ENCODE measurements around the gene C4orf33.
A peak's percentile ranks its signal among the peaks of the same experiment; 100 is the strongest.
"Not testable (repeated sequence)": the region's sequence is repeated elsewhere in the genome, so short reads cannot be mapped to it uniquely, and the experiment has no call there.

C4orf33 gene

GRCh38 chr4:129095811-129096454 lies at the start of gene C4orf33:
Gene C4orf33 (plus strand): TSS chr4:129096152. CDS start chr4:129102611, 6,459 bp downstream.
- peak; percentile 70 for DNase-seq (ENCODE audit: low spot score)
- in situ Hi-C loops (cut with MboI; ENCODE audit: low pct_unique_long_range_greater_than_20kb, low sequenced_read_pairs, unreplicated experiment): no loop called here
- no peak for TF ChIP-seq CTCF (IDR thresholded peaks at IDR 0.05; ENCODE audit: extremely low read depth, insufficient read depth, missing control alignments)

GRCh38 chr4:129059028-129059427 lies 36.9 kb upstream of the C4orf33 start:
- no peak for DNase-seq (ENCODE audit: low spot score)
- no peak for TF ChIP-seq CTCF (IDR thresholded peaks at IDR 0.05; ENCODE audit: extremely low read depth, insufficient read depth, missing control alignments)
- in situ Hi-C loops (cut with MboI; ENCODE audit: low pct_unique_long_range_greater_than_20kb, low sequenced_read_pairs, unreplicated experiment): no loop called here

GRCh38 chr4:129062580-129062979 lies 33.4 kb upstream of the C4orf33 start:
- TF ChIP-seq CTCF (IDR thresholded peaks at IDR 0.05; ENCODE audit: extremely low read depth, insufficient read depth, missing control alignments): no peak
- DNase-seq (ENCODE audit: low spot score): no peak
- in situ Hi-C loops (cut with MboI; ENCODE audit: low pct_unique_long_range_greater_than_20kb, low sequenced_read_pairs, unreplicated experiment): no loop called here

- in situ Hi-C loops (cut with MboI; ENCODE audit: low pct_unique_long_range_greater_than_20kb, low sequenced_read_pairs, unreplicated experiment): no loop called here
- DNase-seq (ENCODE audit: low spot score): no peak
- TF ChIP-seq CTCF (IDR thresholded peaks at IDR 0.05; ENCODE audit: extremely low read depth, insufficient read depth, missing control alignments): no peak
Measured at GRCh38 chr4:129063640-129064039, 32.3 kb upstream of the C4orf33 start.

- DNase-seq (ENCODE audit: low spot score): no peak
- no peak for TF ChIP-seq CTCF (IDR thresholded peaks at IDR 0.05; ENCODE audit: extremely low read depth, insufficient read depth, missing control alignments)
- in situ Hi-C loops (cut with MboI; ENCODE audit: low pct_unique_long_range_greater_than_20kb, low sequenced_read_pairs, unreplicated experiment): no loop called here
Measured at GRCh38 chr4:129064717-129065116, 31.2 kb upstream of the C4orf33 start.

- DNase-seq (ENCODE audit: low spot score); in situ Hi-C loops (cut with MboI; ENCODE audit: low pct_unique_long_range_greater_than_20kb, low sequenced_read_pairs, unreplicated experiment): not testable (repeated sequence)
Measured at GRCh38 chr4:129069537-129069936, 26.4 kb upstream of the C4orf33 start.

- no peak for DNase-seq (ENCODE audit: low spot score)
- in situ Hi-C loops (cut with MboI; ENCODE audit: low pct_unique_long_range_greater_than_20kb, low sequenced_read_pairs, unreplicated experiment): no loop called here
- TF ChIP-seq CTCF (IDR thresholded peaks at IDR 0.05; ENCODE audit: extremely low read depth, insufficient read depth, missing control alignments): no peak
Measured at GRCh38 chr4:129077326-129077725, 18.6 kb upstream of the C4orf33 start.
